ENCODE data around the gene ACTR1A.

Gene ACTR1A

GRCh38 chr10:102465466-102465865 is 37.0 kb downstream of the ACTR1A start:
- no peak overlapping the region for H3K4me3 ChIP-seq (ENCODE audit: low read depth, low read length)
- no peak for TF ChIP-seq CTCF (IDR thresholded peaks at IDR 0.05; ENCODE audit: insufficient read depth, low read depth, low read length, missing control alignments)
- DNase-seq (ENCODE audit: low read depth), result no peak

- TF ChIP-seq CTCF (IDR thresholded peaks at IDR 0.05; ENCODE audit: insufficient read depth, low read depth, low read length, missing control alignments), result no peak
- no peak for DNase-seq (ENCODE audit: low read depth)
- no peak overlapping the region for H3K4me3 ChIP-seq (ENCODE audit: low read depth, low read length)
Measured at GRCh38 chr10:102463983-102464382, 38.5 kb downstream of the ACTR1A start.

GRCh38 chr10:102462512-102463054 is 39.9 kb downstream of the ACTR1A start:
- 0 out of 2 replicates have a peak overlapping the region, but pooled peaks have one; percentile 6 for H3K4me3 ChIP-seq (ENCODE audit: low read depth, low read length)
- no peak for TF ChIP-seq CTCF (IDR thresholded peaks at IDR 0.05; ENCODE audit: insufficient read depth, low read depth, low read length, missing control alignments)
- no peak for DNase-seq (ENCODE audit: low read depth)

- TF ChIP-seq CTCF (IDR thresholded peaks at IDR 0.05; ENCODE audit: insufficient read depth, low read depth, low read length, missing control alignments), result no peak
- H3K4me3 ChIP-seq (ENCODE audit: low read depth, low read length), result peak overlapping the region; percentile 74
- peak; percentile 94 for DNase-seq (ENCODE audit: low read depth)
Measured at GRCh38 chr10:102461187-102462054, 41.1 kb downstream of the ACTR1A start.

- H3K4me3 ChIP-seq (ENCODE audit: low read depth, low read length), result peak overlapping the region; percentile 74
- TF ChIP-seq CTCF (IDR thresholded peaks at IDR 0.05; ENCODE audit: insufficient read depth, low read depth, low read length, missing control alignments), result no peak
- DNase-seq (ENCODE audit: low read depth), result no peak
Measured at GRCh38 chr10:102460836-102461186, 41.7 kb downstream of the ACTR1A start.

- no peak for DNase-seq (ENCODE audit: low read depth)
- no peak for TF ChIP-seq CTCF (IDR thresholded peaks at IDR 0.05; ENCODE audit: insufficient read depth, low read depth, low read length, missing control alignments)
- no peak overlapping the region for H3K4me3 ChIP-seq (ENCODE audit: low read depth, low read length)
Measured at GRCh38 chr10:102458656-102459055, 43.9 kb downstream of the ACTR1A start.

Data from GM12865 (cell line).